GM12878 (cell line): ENCODE data around the gene PPFIA4. TPM values are rescaled to one million over a fixed set of nuclear protein-coding genes. Genes with fewer than 3 reads are reported as not detected.

Experiments
- ATAC-seq: fragments of 200-7000 bp; cut with Tn5 transposase; 3 replicates; pipeline ENCODE4 v1.9.1; 2020; ENCODE audit warnings: mild to moderate bottlenecking, moderate library complexity
- BruUV-seq: library from RNA; stranded (reverse); fragments of 400-500 nt; replicated peaks from 2 replicates; lab custom pipeline; 2021; lab: Mats Ljungman, UMichigan
- CTCF ChIA-PET: fragments of 300-600 bp; sonication (Branson Sonifier 250); formaldehyde crosslinking; extraction: SDS; loops from one replicate; lab custom pipeline; 2021; ENCODE audit warnings: inconsistent platforms; lab: Yijun Ruan, JAX
- POLR2A ChIA-PET: fragments of 350-600 bp; formaldehyde crosslinking; extraction: SDS; loops from one replicate; lab custom pipeline; 2021; ENCODE audit warnings: inconsistent platforms; lab: Charles Lee
- RAD21 ChIA-PET: fragments of 300-600 bp; sonication (Branson Sonifier 250); formaldehyde crosslinking; loops from one replicate; lab custom pipeline; 2023; ENCODE audit warnings: antibody characterized with exemption; ENCODE audit not compliant: unreplicated experiment; lab: Charles Lee
- SMC1A ChIA-PET: fragments of 300-600 bp; sonication (Branson Sonifier 250); formaldehyde crosslinking; loops from one replicate; lab custom pipeline; 2023; ENCODE audit not compliant: unreplicated experiment, uncharacterized antibody; lab: Charles Lee
- DNase-seq: peaks from one replicate; pipeline ENCODE4 v3.0.0-alpha.2; 2011; ENCODE audit warnings: low read depth, low spot score
- FAIRE-seq: peaks from 3 replicates; lab custom pipeline; 2011; peaks lifted over from hg19 to GRCh38; lab: Jason Lieb, UNC
- H2AFZ ChIP-seq: 2 replicates; pipeline ENCODE4 v1.6.0; 2011; ENCODE audit warnings: low read depth, low read length, control low read depth; ENCODE audit not compliant: control insufficient read depth
- H3K27ac ChIP-seq: 2 replicates; pipeline ENCODE4 v1.5.1; 2011; ENCODE audit warnings: control low read depth; ENCODE audit not compliant: control insufficient read depth, insufficient read depth
- H3K27me3 ChIP-seq, 2 experiments: replicated peaks in 1 of 2; 2 replicates each; pipeline versions ENCODE4 v1.6.0 to v1.6.1; 2011; ENCODE audit warnings: low read length in 1 of 2; ENCODE audit not compliant: control insufficient read depth in 2 of 2, insufficient read depth in 2 of 2
- H3K36me3 ChIP-seq, 2 experiments: 2 replicates each; pipeline ENCODE4 v1.5.1; 2011; ENCODE audit warnings: low read length in 1 of 2; ENCODE audit not compliant: control insufficient read depth in 2 of 2, insufficient read depth in 2 of 2
- H3K4me1 ChIP-seq: 2 replicates; pipeline ENCODE4 v1.6.1; 2011; ENCODE audit warnings: mild to moderate bottlenecking, low read length, moderate library complexity, mixed read lengths; ENCODE audit not compliant: control insufficient read depth, insufficient read depth
- H3K4me2 ChIP-seq: 2 replicates; pipeline ENCODE4 v1.6.0; 2011; ENCODE audit warnings: control low read depth; ENCODE audit not compliant: control insufficient read depth, insufficient read depth
- H3K4me3 ChIP-seq: fragments of 200-600 bp; sonication (generic); 2 replicates; pipeline ENCODE4 v1.5.1; 2016
- H3K79me2 ChIP-seq: 2 replicates; pipeline ENCODE4 v1.6.0; 2011; ENCODE audit warnings: low read length; ENCODE audit not compliant: control insufficient read depth, insufficient read depth
- H3K9ac ChIP-seq: 2 replicates; pipeline ENCODE4 v1.8.0; 2011; ENCODE audit warnings: low read length, control low read depth, mixed read lengths; ENCODE audit not compliant: control insufficient read depth, insufficient read depth
- H3K9me3 ChIP-seq: replicated peaks from 3 replicates; pipeline ENCODE4 v1.5.1; 2011; ENCODE audit warnings: mild to moderate bottlenecking, low read length; ENCODE audit not compliant: control insufficient read depth, insufficient read depth
- H4K20me1 ChIP-seq: 2 replicates; pipeline ENCODE4 v1.6.0; 2011; ENCODE audit not compliant: control insufficient read depth, insufficient read depth
- CBX5 ChIP-seq: sonication (generic); IDR thresholded peaks from 2 replicates; pipeline ENCODE4 v1.6.1; 2016; ENCODE audit warnings: low read depth, moderate library complexity, mild to moderate bottlenecking, inconsistent platforms
- CTCF ChIP-seq, 3 experiments: IDR thresholded peaks in 2 of 3; conservative IDR thresholded peaks in 1 of 3; 2 replicates each; pipeline ENCODE4 v1.5.1; 2011; ENCODE audit warnings: low read depth in 3 of 3, low read length in 3 of 3, mild to moderate bottlenecking in 3 of 3, control low read depth in 2 of 3, moderate library complexity in 2 of 3, inconsistent platforms in 1 of 3, mixed read lengths in 1 of 3; ENCODE audit not compliant: control insufficient read depth in 2 of 3, insufficient read depth in 1 of 3; ENCODE audit errors: extremely low read depth in 1 of 3
- EGR1 ChIP-seq, 2 experiments: IDR thresholded peaks; 1 replicate in 1 of 2; 2 replicates in 1 of 2; pipeline ENCODE4 v1.6.1; 2011 to 2012; ENCODE audit warnings: low read depth in 2 of 2, low read length in 2 of 2, borderline replicate concordance in 1 of 2, mild to moderate bottlenecking in 1 of 2, moderate library complexity in 1 of 2
- EP300 ChIP-seq, 2 experiments: fragments of 150-350 bp in 1 of 2; IDR thresholded peaks; 2 replicates each; pipeline ENCODE4 v1.6.1; 2011 to 2012; ENCODE audit warnings: low read depth in 2 of 2, low read length in 2 of 2, borderline replicate concordance in 1 of 2, improper control_type of control experiment in 1 of 2, inconsistent platforms in 1 of 2; ENCODE audit not compliant: control insufficient read depth in 1 of 2
- HDAC6 ChIP-seq: fragments of 200-600 bp; sonication (generic); IDR thresholded peaks from one replicate; pipeline ENCODE4 v1.8.0; 2017; ENCODE audit warnings: antibody characterized with exemption; ENCODE audit not compliant: unreplicated experiment
- NR2C2 ChIP-seq: IDR thresholded peaks from 2 replicates; pipeline ENCODE4 v1.6.1; 2011; ENCODE audit warnings: borderline replicate concordance, low read depth; ENCODE audit not compliant: control insufficient read depth, insufficient read length
- RELA ChIP-seq: fragments of 450-650 bp; IDR thresholded peaks from 2 replicates; pipeline ENCODE4 v1.8.0; 2014; ENCODE audit warnings: borderline replicate concordance; ENCODE audit not compliant: partially characterized antibody
- SPI1 ChIP-seq: IDR thresholded peaks from 2 replicates; pipeline ENCODE4 v1.6.1; 2011; ENCODE audit warnings: low read depth, mild to moderate bottlenecking, low read length, moderate library complexity, borderline replicate concordance; ENCODE audit not compliant: insufficient read depth
- SREBF1 ChIP-seq: IDR thresholded peaks from 2 replicates; pipeline ENCODE4 v1.6.1; 2012; ENCODE audit warnings: mild to moderate bottlenecking, low read length
- SUPT20H ChIP-seq: IDR thresholded peaks from 2 replicates; pipeline ENCODE4 v1.6.1; 2011; ENCODE audit warnings: low read depth, mild to moderate bottlenecking, low read length, moderate library complexity, borderline replicate concordance; ENCODE audit not compliant: control insufficient read depth
- TCF7 ChIP-seq: IDR thresholded peaks from 2 replicates; pipeline ENCODE4 v1.6.1; 2014; ENCODE audit warnings: antibody characterized with exemption, borderline replicate concordance
- WGBS: methylation state at CpG from one replicate; pipeline ENCODE4 v1.1.6; 2016; ENCODE audit warnings: low lambda C conversion rate; ENCODE audit not compliant: insufficient replicate concordance, insufficient coverage; ENCODE audit errors: missing lambda C conversion rate; 5-methylcytosine and 5-hydroxymethylcytosine counted together
- in situ Hi-C: fragments of 300-500 bp; cut with MboI; formaldehyde crosslinking; loops from 9 replicates; pipeline ENCODE4 v1.14.3; 2018; ENCODE audit warnings: mixed read lengths
- intact Hi-C: fragments of 100-400 bp; cut with micrococcal nuclease; formaldehyde crosslinking; loops from one replicate; pipeline ENCODE4 v1.14.2; 2022; ENCODE audit not compliant: unreplicated experiment
- polyA plus RNA-seq, 11 experiments: library from polyadenylated mRNA; depleted of rRNA in 4 of 11; unstranded in 6 of 11; stranded (reverse) in 5 of 11; fragments of >200 nt; fragmentation: Nextera tagmentation in 4 of 11; fragmentation: Illumina TruSeq in 1 of 11; extraction: Ambion mirVana in 4 of 11; extraction: Trizol in 1 of 11; gene quantifications; 1 replicate in 1 of 11; 2 replicates in 10 of 11; pipeline versions ENCODE4 v1.2.1 to v1.2.3, GENCODE V29; 2011 to 2016; ENCODE audit warnings: inconsistent platforms in 2 of 11, missing spikeins in 2 of 11, low read depth in 1 of 11
- total RNA-seq, 4 experiments: library from RNA; depleted of rRNA in 3 of 4; stranded (reverse); fragments of >200 nt in 3 of 4; fragmentation: Illumina TruSeq in 1 of 4; extraction: Trizol in 1 of 4; gene quantifications; 2 replicates each; pipeline versions ENCODE4 v1.2.1 to v1.2.3, GENCODE V29; 2013 to 2021

Gene PPFIA4
- total and polyA plus RNA-seq, 10 of the 15 experiments (the other 5 are each of a cell fraction or from before 2014, with no cell fraction given): 0.02 to 19.7 (median 0.34) TPM; not detected in 1

GRCh38 chr1:203055161-203055799 lies 29.0 kb downstream of the PPFIA4 start:
- H2AFZ ChIP-seq: no peak overlapping the region
- RAD21 ChIA-PET: interaction anchor here (1.2 kb wide), 1 partner anchor 16 kb away, joined by 4 read pairs; no protein-coding TSS in a partner anchor
- no peaks in the 10 kb centered on the region for H4K20me1 ChIP-seq
- FAIRE-seq: no peak
- no peak overlapping the region for H3K4me2 ChIP-seq
- no peak overlapping the region for H3K27ac ChIP-seq
- in situ Hi-C loops (no loop called here), intact Hi-C loops (no loop called here)
- no peaks in the 10 kb centered on the region for H3K36me3 ChIP-seq
- WGBS: 69% methylated on average over 23 of the region's 24 CpGs
- no peaks in the 10 kb centered on the region for H3K79me2 ChIP-seq
- no peaks in the 10 kb centered on the region for H3K9me3 ChIP-seq
- SMC1A ChIA-PET: no interaction called here
- CTCF ChIA-PET: interaction anchor here (8.7 kb wide), 1 partner anchor 16 kb away, joined by 66 read pairs; no protein-coding TSS in a partner anchor
- TF ChIP-seq CTCF (IDR thresholded peaks at IDR 0.05 in 2 of 3, conservative IDR thresholded peaks at IDR 0.05 in 1 of 3; ENCODE audit: control insufficient read depth in 2 of 3, extremely low read depth in 1 of 3, insufficient read depth in 1 of 3, low read depth in 3 of 3, low read length in 3 of 3) (no peak), TCF7 (no peak), SPI1 (no peak), CBX5 (no peak), EP300 (IDR thresholded peaks at IDR 0.05; ENCODE audit: borderline replicate concordance in 1 of 2, control insufficient read depth in 1 of 2, low read depth in 2 of 2, low read length in 2 of 2) (no peak), HDAC6 (no peak), RELA (no peak), SREBF1 (no peak), SUPT20H (no peak), EGR1 (IDR thresholded peaks at IDR 0.05; ENCODE audit: borderline replicate concordance in 1 of 2, low read depth in 2 of 2, low read length in 2 of 2) (no peak), NR2C2 (no peak)
- peaks cover 0 to 2% of the 10 kb centered on the region in 2 experiments; a peak in 2 of 4 replicates for H3K27me3 ChIP-seq
- no peak for ATAC-seq
- no TSS peak for BruUV-seq
- POLR2A ChIA-PET: interaction anchor here (0.6 kb wide), 1 partner anchor 15 kb away, joined by 8 read pairs; no protein-coding TSS in a partner anchor
- no peak overlapping the region for H3K4me3 ChIP-seq
- no peaks in the 10 kb centered on the region for H3K4me1 ChIP-seq
- H3K9ac ChIP-seq: no peak overlapping the region
- no peak for DNase-seq
